ENCODE data around the gene FGF13. TPM values are rescaled to one million over a fixed set of nuclear protein-coding genes. Genes with fewer than 3 reads are reported as not detected.

The FGF13 gene
- polyA plus RNA-seq, 1 donor (not counting 4 experiments of a cell fraction or from before 2014, with no cell fraction given): not detected

DNA sequence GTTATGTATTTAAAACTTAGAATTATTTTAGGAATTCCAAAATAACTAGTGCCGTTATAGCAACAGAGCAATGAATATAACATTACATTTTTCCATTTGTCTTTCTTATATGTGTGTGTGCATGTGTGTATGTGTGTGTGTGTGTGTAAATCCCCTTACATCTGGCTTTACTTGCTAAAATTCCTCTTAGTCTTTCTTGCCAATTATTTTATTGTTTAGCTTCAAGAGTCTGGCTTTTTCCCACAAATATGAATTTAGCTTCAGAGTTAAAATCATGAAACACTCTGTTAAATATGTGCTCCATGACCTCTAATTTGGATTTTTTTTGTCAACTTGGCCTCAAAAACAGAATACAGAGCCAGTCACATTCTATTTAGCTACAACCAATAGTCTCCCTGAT, 18.9 kb downstream of the FGF13 start:
- no peak for FAIRE-seq

GRCh38 chrX:138691186-138691585, 20.3 kb downstream of the FGF13 start:
- H3K79me2 ChIP-seq (ENCODE audit: control insufficient read depth, insufficient read depth, low read length): no peaks in the 10 kb centered on the region
- H2AFZ ChIP-seq (ENCODE audit: control insufficient read depth, low read length): no peak overlapping the region
- H3K27ac ChIP-seq (ENCODE audit: control insufficient read depth, insufficient read depth, low read length): no peak overlapping the region
- H4K20me1 ChIP-seq (ENCODE audit: control insufficient read depth, extremely low read depth, insufficient read depth, low read length): no peaks in the 10 kb centered on the region
- FAIRE-seq (no peak), DNase-seq (ENCODE audit: low read depth, low spot score) (no peak)
- no peaks in the 10 kb centered on the region for H3K9me1 ChIP-seq (ENCODE audit: control insufficient read depth, extremely low read depth, insufficient read depth, low read length)
- no peak overlapping the region for H3K4me3 ChIP-seq (ENCODE audit: control insufficient read depth in 2 of 3, extremely low read depth in 1 of 3, insufficient read depth in 2 of 3, low read depth in 1 of 3, low read length in 3 of 3)
- H3K27me3 ChIP-seq (ENCODE audit: control insufficient read depth, extremely low read depth, insufficient read depth, low read length): no peaks in the 10 kb centered on the region
- no peaks in the 10 kb centered on the region for H3K4me1 ChIP-seq (ENCODE audit: control insufficient read depth, extremely low read depth, insufficient read depth, low read length)
- H3K4me2 ChIP-seq (ENCODE audit: control insufficient read depth, extremely low read depth, insufficient read depth, low read depth, low read length): no peak overlapping the region
- no peaks in the 10 kb centered on the region for H3K9me3 ChIP-seq (ENCODE audit: control insufficient read depth, low read depth, low read length)
- H3K36me3 ChIP-seq (ENCODE audit: control insufficient read depth in 2 of 2, extremely low read depth in 1 of 2, insufficient read depth in 2 of 2, low read length in 2 of 2): no peaks in the 10 kb centered on the region
- dilution Hi-C loops (cut with MboI; ENCODE audit: extremely low pct_ligation_motif_present, low sequenced_read_pairs): no loop called here
- TF ChIP-seq, protein P1, sequence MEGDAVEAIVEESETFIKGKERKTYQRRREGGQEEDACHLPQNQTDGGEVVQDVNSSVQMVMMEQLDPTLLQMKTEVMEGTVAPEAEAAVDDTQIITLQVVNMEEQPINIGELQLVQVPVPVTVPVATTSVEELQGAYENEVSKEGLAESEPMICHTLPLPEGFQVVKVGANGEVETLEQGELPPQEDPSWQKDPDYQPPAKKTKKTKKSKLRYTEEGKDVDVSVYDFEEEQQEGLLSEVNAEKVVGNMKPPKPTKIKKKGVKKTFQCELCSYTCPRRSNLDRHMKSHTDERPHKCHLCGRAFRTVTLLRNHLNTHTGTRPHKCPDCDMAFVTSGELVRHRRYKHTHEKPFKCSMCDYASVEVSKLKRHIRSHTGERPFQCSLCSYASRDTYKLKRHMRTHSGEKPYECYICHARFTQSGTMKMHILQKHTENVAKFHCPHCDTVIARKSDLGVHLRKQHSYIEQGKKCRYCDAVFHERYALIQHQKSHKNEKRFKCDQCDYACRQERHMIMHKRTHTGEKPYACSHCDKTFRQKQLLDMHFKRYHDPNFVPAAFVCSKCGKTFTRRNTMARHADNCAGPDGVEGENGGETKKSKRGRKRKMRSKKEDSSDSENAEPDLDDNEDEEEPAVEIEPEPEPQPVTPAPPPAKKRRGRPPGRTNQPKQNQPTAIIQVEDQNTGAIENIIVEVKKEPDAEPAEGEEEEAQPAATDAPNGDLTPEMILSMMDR (optimal IDR thresholded peaks at IDR 0.05 in 1 of 3, IDR thresholded peaks at IDR 0.05 in 1 of 3, conservative IDR thresholded peaks at IDR 0.05 in 1 of 3; ENCODE audit: extremely low read depth in 1 of 3, insufficient read depth in 2 of 3, low read length in 3 of 3): no peak
- TF ChIP-seq EZH2 (IDR thresholded peaks at IDR 0.05; ENCODE audit: low read length): no peak
- H3K9ac ChIP-seq (ENCODE audit: control insufficient read depth, extremely low read depth, insufficient read depth, low read length): no peak overlapping the region

More for the DNA sequence above, 18.9 kb downstream of the FGF13 start:
- Histone ChIP-seq H3K27me3 (ENCODE audit: control insufficient read depth, extremely low read depth, insufficient read depth, low read length) (no peaks in the 10 kb centered on the region), H4K20me1 (ENCODE audit: control insufficient read depth, extremely low read depth, insufficient read depth, low read length) (no peaks in the 10 kb centered on the region), H3K4me3 (ENCODE audit: control insufficient read depth in 2 of 3, extremely low read depth in 1 of 3, insufficient read depth in 2 of 3, low read depth in 1 of 3, low read length in 3 of 3) (no peak overlapping the region), H3K9me1 (ENCODE audit: control insufficient read depth, extremely low read depth, insufficient read depth, low read length) (no peaks in the 10 kb centered on the region), H3K9me3 (ENCODE audit: control insufficient read depth, low read depth, low read length) (no peaks in the 10 kb centered on the region), H3K4me2 (ENCODE audit: control insufficient read depth, extremely low read depth, insufficient read depth, low read depth, low read length) (no peak overlapping the region), H2AFZ (ENCODE audit: control insufficient read depth, low read length) (no peak overlapping the region), H3K36me3 (ENCODE audit: control insufficient read depth in 2 of 2, extremely low read depth in 1 of 2, insufficient read depth in 2 of 2, low read length in 2 of 2) (no peaks in the 10 kb centered on the region), H3K4me1 (ENCODE audit: control insufficient read depth, extremely low read depth, insufficient read depth, low read length) (no peaks in the 10 kb centered on the region), H3K27ac (ENCODE audit: control insufficient read depth, insufficient read depth, low read length) (no peak overlapping the region), H3K9ac (ENCODE audit: control insufficient read depth, extremely low read depth, insufficient read depth, low read length) (no peak overlapping the region), H3K79me2 (ENCODE audit: control insufficient read depth, insufficient read depth, low read length) (no peaks in the 10 kb centered on the region)
- TF ChIP-seq EZH2 (IDR thresholded peaks at IDR 0.05; ENCODE audit: low read length): no peak
- TF ChIP-seq, protein P1 (optimal IDR thresholded peaks at IDR 0.05 in 1 of 3, IDR thresholded peaks at IDR 0.05 in 1 of 3, conservative IDR thresholded peaks at IDR 0.05 in 1 of 3; ENCODE audit: extremely low read depth in 1 of 3, insufficient read depth in 2 of 3, low read length in 3 of 3): no peak
- dilution Hi-C loops (cut with MboI; ENCODE audit: extremely low pct_ligation_motif_present, low sequenced_read_pairs): no loop called here
- no peak for DNase-seq (ENCODE audit: low read depth, low spot score)

Data from keratinocyte (primary cell).